HG03342 (cell line): ENCODE results near the gene CAPZA2.
"Not testable (repeated sequence)": the region's sequence is repeated elsewhere in the genome, so short reads cannot be mapped to it uniquely, and the experiment has no call there.

ENCODE experiments used
- ATAC-seq: cut with Tn5 transposase; IDR thresholded peaks from one replicate; pipeline ENCODE4 v1.9.1; 2021; ENCODE audit warnings: mild to moderate bottlenecking, moderate library complexity; ENCODE audit not compliant: unreplicated experiment

Gene CAPZA2

GRCh38 chr7:116953372-116953905 lies 91.1 kb downstream of the CAPZA2 start, which contains the start of gene ST7:
TSS of gene ST7 (plus strand) at chr7:116953501. CDS start at chr7:116953541, 40 bp downstream.
- peak; percentile 39 for ATAC-seq

- ATAC-seq, result peak; percentile 17
Measured at GRCh38 chr7:116953906-116954838, 91.8 kb downstream of the CAPZA2 start.

- ATAC-seq, result no peak
Measured at GRCh38 chr7:116955340-116955739, 93.0 kb downstream of the CAPZA2 start.

GRCh38 chr7:116955801-116956476 lies 93.6 kb downstream of the CAPZA2 start:
- peak; percentile 73 for ATAC-seq

GRCh38 chr7:116956477-116956804 lies 94.1 kb downstream of the CAPZA2 start:
- no peak for ATAC-seq

GRCh38 chr7:116957874-116958273 lies 95.5 kb downstream of the CAPZA2 start:
- peak; percentile 31 for ATAC-seq

GRCh38 chr7:116961966-116962673 lies 99.7 kb downstream of the CAPZA2 start:
- ATAC-seq, result not testable (repeated sequence)

GRCh38 chr7:116963234-116963633 lies 100.8 kb downstream of the CAPZA2 start:
- no peak for ATAC-seq

GRCh38 chr7:116966601-116967000 lies 104.2 kb downstream of the CAPZA2 start:
- no peak for ATAC-seq

GRCh38 chr7:116967254-116967922 lies 105.0 kb downstream of the CAPZA2 start:
- ATAC-seq, result no peak

GRCh38 chr7:116967983-116968382 lies 105.6 kb downstream of the CAPZA2 start:
- ATAC-seq, result no peak

GRCh38 chr7:116968631-116969030 lies 106.2 kb downstream of the CAPZA2 start:
- ATAC-seq, result no peak

- ATAC-seq, result no peak
Measured at GRCh38 chr7:116969371-116969902, 107.0 kb downstream of the CAPZA2 start.

GRCh38 chr7:116970238-116970910 lies 108.0 kb downstream of the CAPZA2 start:
- ATAC-seq, result peak; percentile 66

- ATAC-seq, result not testable (repeated sequence)
Measured at GRCh38 chr7:116971153-116971552, 108.8 kb downstream of the CAPZA2 start.
